Measurements from ENCODE around the gene BBC3. TPM values are rescaled to one million over a fixed set of nuclear protein-coding genes. Genes with fewer than 3 reads are reported as not detected.

BBC3 gene
- polyA plus RNA-seq, 1 donor (not counting 4 experiments of a cell fraction or from before 2014, with no cell fraction given), result 1.1 TPM

DNA sequence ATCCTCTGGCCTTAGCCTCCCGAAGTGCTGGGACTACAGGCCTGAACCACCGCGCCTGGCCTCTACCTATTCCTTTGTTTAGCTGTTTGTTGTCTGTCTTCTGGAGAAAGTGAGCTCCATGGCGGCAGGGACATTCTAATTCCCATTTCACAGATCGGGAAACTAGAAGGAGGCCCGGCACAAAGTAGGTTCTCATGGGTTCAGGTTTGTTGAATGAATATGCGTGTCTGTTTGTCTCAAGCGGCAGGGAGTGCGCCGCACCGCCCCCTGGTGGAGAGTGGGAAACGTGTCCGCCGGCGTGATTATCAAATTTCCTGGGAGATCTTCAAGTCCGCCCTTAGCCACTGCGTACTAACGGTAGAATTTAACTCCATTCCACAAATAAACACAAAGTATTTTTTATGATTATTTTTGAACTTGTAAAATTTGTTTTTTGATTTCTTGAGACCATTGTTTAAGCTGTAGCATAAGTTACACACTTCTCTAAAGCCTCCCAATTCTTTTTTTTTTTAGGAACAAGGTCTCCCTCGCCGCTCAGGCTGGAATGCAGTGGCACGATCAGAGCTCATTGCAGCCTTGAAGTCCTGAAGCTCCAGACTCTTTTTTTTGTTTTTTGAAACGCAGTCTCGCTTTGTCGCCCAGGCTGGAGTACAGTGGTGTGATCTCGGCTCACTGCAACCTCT lies 16.4 kb upstream of the BBC3 start:
- Histone ChIP-seq H3K79me2 (ENCODE audit: control insufficient read depth, insufficient read depth, low read length) (no peaks in the 10 kb centered on the region), H3K4me1 (ENCODE audit: control insufficient read depth, extremely low read depth, insufficient read depth, low read length) (peaks cover 14% of the 10 kb centered on the region), H3K9me3 (ENCODE audit: control insufficient read depth, low read depth, low read length) (no peaks in the 10 kb centered on the region), H3K4me2 (ENCODE audit: control insufficient read depth, extremely low read depth, insufficient read depth, low read depth, low read length) (peak overlapping the region; percentile 37), H3K27me3 (ENCODE audit: control insufficient read depth, extremely low read depth, insufficient read depth, low read length) (no peaks in the 10 kb centered on the region), H3K9ac (ENCODE audit: control insufficient read depth, extremely low read depth, insufficient read depth, low read length) (no peak overlapping the region), H3K4me3 (ENCODE audit: control insufficient read depth in 2 of 3, extremely low read depth in 1 of 3, insufficient read depth in 2 of 3, low read depth in 1 of 3, low read length in 3 of 3) (no peak overlapping the region), H3K27ac (ENCODE audit: control insufficient read depth, insufficient read depth, low read length) (no peak overlapping the region), H4K20me1 (ENCODE audit: control insufficient read depth, extremely low read depth, insufficient read depth, low read length) (no peaks in the 10 kb centered on the region), H3K9me1 (ENCODE audit: control insufficient read depth, extremely low read depth, insufficient read depth, low read length) (no peaks in the 10 kb centered on the region), H2AFZ (ENCODE audit: control insufficient read depth, low read length) (no peak overlapping the region), H3K36me3 (ENCODE audit: control insufficient read depth in 2 of 2, extremely low read depth in 1 of 2, insufficient read depth in 2 of 2, low read length in 2 of 2) (no peaks in the 10 kb centered on the region)
- no peak for TF ChIP-seq EZH2 (IDR thresholded peaks at IDR 0.05; ENCODE audit: low read length)
- TF ChIP-seq, protein P1, sequence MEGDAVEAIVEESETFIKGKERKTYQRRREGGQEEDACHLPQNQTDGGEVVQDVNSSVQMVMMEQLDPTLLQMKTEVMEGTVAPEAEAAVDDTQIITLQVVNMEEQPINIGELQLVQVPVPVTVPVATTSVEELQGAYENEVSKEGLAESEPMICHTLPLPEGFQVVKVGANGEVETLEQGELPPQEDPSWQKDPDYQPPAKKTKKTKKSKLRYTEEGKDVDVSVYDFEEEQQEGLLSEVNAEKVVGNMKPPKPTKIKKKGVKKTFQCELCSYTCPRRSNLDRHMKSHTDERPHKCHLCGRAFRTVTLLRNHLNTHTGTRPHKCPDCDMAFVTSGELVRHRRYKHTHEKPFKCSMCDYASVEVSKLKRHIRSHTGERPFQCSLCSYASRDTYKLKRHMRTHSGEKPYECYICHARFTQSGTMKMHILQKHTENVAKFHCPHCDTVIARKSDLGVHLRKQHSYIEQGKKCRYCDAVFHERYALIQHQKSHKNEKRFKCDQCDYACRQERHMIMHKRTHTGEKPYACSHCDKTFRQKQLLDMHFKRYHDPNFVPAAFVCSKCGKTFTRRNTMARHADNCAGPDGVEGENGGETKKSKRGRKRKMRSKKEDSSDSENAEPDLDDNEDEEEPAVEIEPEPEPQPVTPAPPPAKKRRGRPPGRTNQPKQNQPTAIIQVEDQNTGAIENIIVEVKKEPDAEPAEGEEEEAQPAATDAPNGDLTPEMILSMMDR (optimal IDR thresholded peaks at IDR 0.05 in 1 of 3, IDR thresholded peaks at IDR 0.05 in 1 of 3, conservative IDR thresholded peaks at IDR 0.05 in 1 of 3; ENCODE audit: extremely low read depth in 1 of 3, insufficient read depth in 2 of 3, low read length in 3 of 3), result peak; percentile 90 to 94 (median 90)
- no peak for FAIRE-seq
- DNase-seq (ENCODE audit: low read depth, low spot score), result no peak
- dilution Hi-C loops (cut with MboI; ENCODE audit: extremely low pct_ligation_motif_present, low sequenced_read_pairs), result no loop called here

DNA sequence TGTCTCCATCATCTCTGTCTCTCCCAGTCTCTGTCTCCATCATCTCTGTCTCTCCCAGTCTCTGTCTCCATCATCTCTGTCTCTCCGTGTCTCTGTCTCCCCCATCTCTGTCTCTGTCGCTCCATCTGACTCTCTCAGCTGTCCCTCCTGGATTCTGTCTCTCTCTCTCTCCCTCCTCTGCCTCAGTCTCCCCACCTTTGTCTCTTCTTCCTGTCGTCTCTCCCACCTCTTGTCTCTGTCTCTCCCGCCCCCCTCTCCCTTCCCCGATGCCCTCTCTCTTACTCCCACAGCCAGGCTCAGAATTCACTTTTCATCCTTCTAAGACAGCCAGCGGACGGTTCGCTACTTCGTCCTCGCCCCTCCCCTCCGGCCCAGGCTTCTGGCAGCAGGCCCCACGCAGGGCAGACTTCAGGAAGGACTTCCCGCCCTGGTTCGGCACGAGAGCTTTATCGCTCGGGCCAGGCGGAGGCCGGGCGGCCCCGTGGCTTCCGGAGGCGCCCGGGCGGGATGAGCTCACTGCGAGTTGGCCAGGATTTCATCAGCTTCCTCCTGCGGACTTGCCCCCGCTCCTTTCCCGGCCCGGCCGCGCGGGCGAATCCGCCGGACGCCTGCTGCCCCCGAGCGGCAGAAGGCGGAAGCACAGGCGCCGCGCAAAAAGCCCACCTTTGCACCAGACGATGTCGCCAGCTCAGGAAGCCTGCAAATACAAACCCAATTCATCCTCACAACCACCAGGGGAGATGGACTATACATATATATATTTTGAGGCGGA lies 13.0 kb upstream of the BBC3 start:
- H3K27me3 ChIP-seq (ENCODE audit: control insufficient read depth, extremely low read depth, insufficient read depth, low read length), result no peaks in the 10 kb centered on the region
- peak overlapping the region; percentile 85 for H3K9ac ChIP-seq (ENCODE audit: control insufficient read depth, extremely low read depth, insufficient read depth, low read length)
- H2AFZ ChIP-seq (ENCODE audit: control insufficient read depth, low read length), result peak overlapping the region; percentile 1
- FAIRE-seq, result no peak
- H3K4me1 ChIP-seq (ENCODE audit: control insufficient read depth, extremely low read depth, insufficient read depth, low read length), result peaks cover 31% of the 10 kb centered on the region
- H4K20me1 ChIP-seq (ENCODE audit: control insufficient read depth, extremely low read depth, insufficient read depth, low read length), result no peaks in the 10 kb centered on the region
- peak; percentile 87 for DNase-seq (ENCODE audit: low read depth, low spot score)
- H3K9me1 ChIP-seq (ENCODE audit: control insufficient read depth, extremely low read depth, insufficient read depth, low read length), result peaks cover 2% of the 10 kb centered on the region
- H3K9me3 ChIP-seq (ENCODE audit: control insufficient read depth, low read depth, low read length), result no peaks in the 10 kb centered on the region
- dilution Hi-C loops (cut with MboI; ENCODE audit: extremely low pct_ligation_motif_present, low sequenced_read_pairs), result no loop called here
- peak overlapping the region; percentile 43 for H3K4me2 ChIP-seq (ENCODE audit: control insufficient read depth, extremely low read depth, insufficient read depth, low read depth, low read length)
- no peaks in the 10 kb centered on the region for H3K79me2 ChIP-seq (ENCODE audit: control insufficient read depth, insufficient read depth, low read length)
- peaks cover 0 to 10% of the 10 kb centered on the region in 2 experiments for H3K36me3 ChIP-seq (ENCODE audit: control insufficient read depth in 2 of 2, extremely low read depth in 1 of 2, insufficient read depth in 2 of 2, low read length in 2 of 2)
- peak overlapping the region; percentile 76 for H3K27ac ChIP-seq (ENCODE audit: control insufficient read depth, insufficient read depth, low read length)
- TF ChIP-seq, protein P1 (optimal IDR thresholded peaks at IDR 0.05 in 1 of 3, IDR thresholded peaks at IDR 0.05 in 1 of 3, conservative IDR thresholded peaks at IDR 0.05 in 1 of 3; ENCODE audit: extremely low read depth in 1 of 3, insufficient read depth in 2 of 3, low read length in 3 of 3), result peak; percentile 87 to 95 (median 91)
- no peak for TF ChIP-seq EZH2 (IDR thresholded peaks at IDR 0.05; ENCODE audit: low read length)
- peak overlapping the region; percentile 27 to 58 (median 55) for H3K4me3 ChIP-seq (ENCODE audit: control insufficient read depth in 2 of 3, extremely low read depth in 1 of 3, insufficient read depth in 2 of 3, low read depth in 1 of 3, low read length in 3 of 3)
